Activated naive CD8-positive, alpha-beta T cell treated with anti-CD3 and anti-CD28 coated beads for 36 hours (primary cell): ENCODE results near the gene CANT1. TPM values are rescaled to one million over a fixed set of nuclear protein-coding genes. Genes with fewer than 3 reads are reported as not detected.

ENCODE experiments used
- DNase-seq: peaks from one replicate; pipeline ENCODE4 v3.0.0; 2021
- H3K27ac Mint-ChIP-seq: one replicate; pipeline ENCODE4 v1.8.0; 2022; ENCODE audit warnings: mild to moderate bottlenecking, moderate library complexity, mixed read lengths
- H3K27me3 Mint-ChIP-seq: one replicate; pipeline ENCODE4 v1.8.0; 2022; ENCODE audit warnings: mild to moderate bottlenecking, mixed read lengths
- H3K36me3 Mint-ChIP-seq: one replicate; pipeline ENCODE4 v1.8.0; 2021; ENCODE audit warnings: mild to moderate bottlenecking, mixed read lengths
- H3K4me1 Mint-ChIP-seq: one replicate; pipeline ENCODE4 v1.8.0; 2021; ENCODE audit warnings: mixed read lengths
- H3K4me3 Mint-ChIP-seq: one replicate; pipeline ENCODE4 v1.8.0; 2022; ENCODE audit warnings: mild to moderate bottlenecking, moderate library complexity, mixed read lengths
- H3K9me3 Mint-ChIP-seq: one replicate; pipeline ENCODE4 v1.8.0; 2022; ENCODE audit warnings: mixed read lengths
- total RNA-seq, 2 experiments: library from RNA; stranded (reverse); gene quantifications; one replicate each; pipeline ENCODE4 v1.2.3, GENCODE V29; 2021

CANT1 gene
- total RNA-seq, 2 experiments from 2014 or later: 39.3 to 43.1 TPM

- H3K9me3 Mint-ChIP-seq: no peaks in the 10 kb centered on the region
- H3K4me3 Mint-ChIP-seq: peak overlapping the region; percentile 93
Observed at GRCh38 chr17:79008666-79009387, 737 bp downstream of the CANT1 start.

GRCh38 chr17:79007504-79008381 lies 1.8 kb downstream of the CANT1 start:
- Mint-ChIP-seq H3K4me1 (peaks cover 31% of the 10 kb centered on the region), H3K36me3 (peaks cover 10% of the 10 kb centered on the region), H3K4me3 (peak overlapping the region; percentile 93), H3K9me3 (no peaks in the 10 kb centered on the region), H3K27ac (peak overlapping the region; percentile 38), H3K27me3 (no peaks in the 10 kb centered on the region)
- no peak for DNase-seq

More at GRCh38 chr17:79008666-79009387, 737 bp downstream of the CANT1 start:
- Mint-ChIP-seq H3K36me3 (peaks cover 7% of the 10 kb centered on the region), H3K27me3 (no peaks in the 10 kb centered on the region), H3K27ac (peak overlapping the region; percentile 93), H3K4me1 (peaks cover 31% of the 10 kb centered on the region)
- no peak for DNase-seq

- Mint-ChIP-seq H3K4me3 (peak overlapping the region; percentile 93), H3K27ac (peak overlapping the region; percentile 14), H3K36me3 (peaks cover 11% of the 10 kb centered on the region), H3K27me3 (no peaks in the 10 kb centered on the region), H3K9me3 (no peaks in the 10 kb centered on the region), H3K4me1 (peaks cover 31% of the 10 kb centered on the region)
- no peak for DNase-seq
Observed at GRCh38 chr17:79006794-79007503, 2.6 kb downstream of the CANT1 start.

GRCh38 chr17:79006046-79006445 lies 3.5 kb downstream of the CANT1 start:
- Mint-ChIP-seq H3K9me3 (no peaks in the 10 kb centered on the region), H3K27me3 (no peaks in the 10 kb centered on the region), H3K4me1 (peaks cover 31% of the 10 kb centered on the region), H3K36me3 (peaks cover 11% of the 10 kb centered on the region), H3K27ac (no peak overlapping the region), H3K4me3 (no peak overlapping the region)
- DNase-seq: no peak

GRCh38 chr17:79005063-79005861 lies 4.3 kb downstream of the CANT1 start:
- Mint-ChIP-seq H3K36me3 (peaks cover 11% of the 10 kb centered on the region), H3K4me1 (peaks cover 31% of the 10 kb centered on the region), H3K9me3 (no peaks in the 10 kb centered on the region), H3K27me3 (no peaks in the 10 kb centered on the region), H3K4me3 (no peak overlapping the region), H3K27ac (no peak overlapping the region)
- DNase-seq: no peak

- H3K27ac Mint-ChIP-seq: peak overlapping the region; percentile 34
Observed at GRCh38 chr17:79003661-79004411, 5.7 kb downstream of the CANT1 start.

GRCh38 chr17:79002796-79003593 lies 6.6 kb downstream of the CANT1 start:
- no peak for DNase-seq
- Mint-ChIP-seq H3K27ac (peak overlapping the region; percentile 34), H3K36me3 (peaks cover 8% of the 10 kb centered on the region), H3K27me3 (no peaks in the 10 kb centered on the region), H3K4me3 (no peak overlapping the region), H3K4me1 (peaks cover 23% of the 10 kb centered on the region), H3K9me3 (no peaks in the 10 kb centered on the region)

More at GRCh38 chr17:79003661-79004411, 5.7 kb downstream of the CANT1 start:
- Mint-ChIP-seq H3K4me3 (no peak overlapping the region), H3K4me1 (peaks cover 31% of the 10 kb centered on the region), H3K27me3 (no peaks in the 10 kb centered on the region), H3K9me3 (no peaks in the 10 kb centered on the region), H3K36me3 (peaks cover 11% of the 10 kb centered on the region)
- no peak for DNase-seq

GRCh38 chr17:79002291-79002690 lies 7.3 kb downstream of the CANT1 start:
- Mint-ChIP-seq H3K4me3 (no peak overlapping the region), H3K36me3 (peaks cover 8% of the 10 kb centered on the region)

GRCh38 chr17:79001190-79002020 lies 8.2 kb downstream of the CANT1 start:
- Mint-ChIP-seq H3K36me3 (peaks cover 4% of the 10 kb centered on the region), H3K9me3 (no peaks in the 10 kb centered on the region), H3K4me3 (no peak overlapping the region), H3K27me3 (no peaks in the 10 kb centered on the region), H3K27ac (peak overlapping the region; percentile 13), H3K4me1 (peaks cover 10% of the 10 kb centered on the region)
- DNase-seq: no peak

More at GRCh38 chr17:79002291-79002690, 7.3 kb downstream of the CANT1 start:
- H3K27me3 Mint-ChIP-seq: no peaks in the 10 kb centered on the region
- no peak for DNase-seq
- no peak overlapping the region for H3K27ac Mint-ChIP-seq
- H3K4me1 Mint-ChIP-seq: peaks cover 17% of the 10 kb centered on the region
- H3K9me3 Mint-ChIP-seq: no peaks in the 10 kb centered on the region

- Mint-ChIP-seq H3K27ac (no peak overlapping the region), H3K27me3 (no peaks in the 10 kb centered on the region), H3K4me3 (no peak overlapping the region), H3K4me1 (peaks cover 2% of the 10 kb centered on the region), H3K9me3 (no peaks in the 10 kb centered on the region), H3K36me3 (peaks cover 4% of the 10 kb centered on the region)
- DNase-seq: no peak
Observed at GRCh38 chr17:79000396-79001189, 9.0 kb downstream of the CANT1 start.

- H3K36me3 Mint-ChIP-seq: peaks cover 5% of the 10 kb centered on the region
- no peak overlapping the region for H3K4me3 Mint-ChIP-seq
- no peaks in the 10 kb centered on the region for H3K9me3 Mint-ChIP-seq
- no peaks in the 10 kb centered on the region for H3K4me1 Mint-ChIP-seq
- no peak for DNase-seq
- no peaks in the 10 kb centered on the region for H3K27me3 Mint-ChIP-seq
- H3K27ac Mint-ChIP-seq: no peak overlapping the region
Observed at GRCh38 chr17:78999947-79000395, 9.6 kb downstream of the CANT1 start.
